Common myeloid progenitor, CD34-positive (primary cell): ENCODE data around the gene SKP1.

Experiments used
- CTCF ChIA-PET: fragments of 350-600 bp; sonication (Branson Sonifier 250); formaldehyde crosslinking; loops from one replicate; lab custom pipeline; 2021; ENCODE audit warnings: antibody characterized with exemption; lab: Charles Lee
- POLR2A ChIA-PET: fragments of 350-600 bp; sonication (Branson Sonifier 250); formaldehyde crosslinking; loops from one replicate; lab custom pipeline; 2021; ENCODE audit warnings: antibody characterized with exemption; lab: Charles Lee
- DNase-seq, 3 donors: peaks; one replicate each; pipeline versions ENCODE4 v3.0.0 to v3.0.0-alpha.2; 2013
- H3K27ac ChIP-seq, 2 experiments: 1 replicate in 1 of 2; 2 replicates in 1 of 2; pipeline ENCODE4 v1.7.0; 2013; ENCODE audit warnings: inconsistent platforms in 2 of 2, low read length in 2 of 2, mild to moderate bottlenecking in 2 of 2, low read depth in 1 of 2, moderate library complexity in 1 of 2; ENCODE audit not compliant: severe bottlenecking in 2 of 2, insufficient read depth in 1 of 2, poor library complexity in 1 of 2
- H3K27me3 ChIP-seq, 5 experiments: replicated peaks in 2 of 5; 1 replicate in 3 of 5; 2 replicates in 2 of 5; pipeline versions ENCODE4 v1.6.1 to v1.7.0; 2013; ENCODE audit warnings: low read length in 4 of 5, mild to moderate bottlenecking in 2 of 5, moderate library complexity in 2 of 5, inconsistent platforms in 1 of 5; ENCODE audit not compliant: insufficient read depth in 5 of 5, control insufficient read depth in 4 of 5
- H3K36me3 ChIP-seq, 4 experiments: 1 replicate in 2 of 4; 2 replicates in 2 of 4; pipeline versions ENCODE4 v1.6.1 to v1.7.0; 2013; ENCODE audit warnings: low read length in 3 of 4, control low read depth in 1 of 4, mild to moderate bottlenecking in 1 of 4; ENCODE audit not compliant: control insufficient read depth in 4 of 4, insufficient read depth in 4 of 4
- H3K4me1 ChIP-seq, 4 experiments: 1 replicate in 3 of 4; 2 replicates in 1 of 4; pipeline versions ENCODE4 v1.6.1 to v1.7.1; 2013; ENCODE audit warnings: low read length in 3 of 4, mild to moderate bottlenecking in 3 of 4, control low read depth in 1 of 4, inconsistent platforms in 1 of 4, moderate library complexity in 1 of 4; ENCODE audit not compliant: control insufficient read depth in 4 of 4, insufficient read depth in 4 of 4; ENCODE audit errors: control extremely low read depth in 1 of 4
- H3K4me3 ChIP-seq, 7 experiments: 1 replicate in 4 of 7; 2 replicates in 3 of 7; pipeline versions ENCODE4 v1.5.1 to v1.7.0; 2013; ENCODE audit warnings: mild to moderate bottlenecking in 7 of 7, low read length in 6 of 7, moderate library complexity in 6 of 7, inconsistent platforms in 2 of 7, low read depth in 2 of 7, control low read depth in 1 of 7; ENCODE audit not compliant: insufficient read depth in 4 of 7, control insufficient read depth in 1 of 7; ENCODE audit errors: extremely low read depth in 1 of 7
- H3K9me3 ChIP-seq, 5 experiments: 1 replicate in 4 of 5; 2 replicates in 1 of 5; pipeline versions ENCODE4 v1.6.1 to v1.7.1; 2013; ENCODE audit warnings: low read length in 4 of 5, mild to moderate bottlenecking in 2 of 5, inconsistent platforms in 1 of 5, low read depth in 1 of 5, moderate library complexity in 1 of 5; ENCODE audit not compliant: control insufficient read depth in 4 of 5, insufficient read depth in 2 of 5; ENCODE audit errors: control extremely low read depth in 1 of 5
- WGBS: methylation state at CpG from one replicate; pipeline ENCODE4 v1.1.5; 2013; ENCODE audit not compliant: insufficient coverage; 5-methylcytosine and 5-hydroxymethylcytosine counted together

SKP1 gene

GRCh38 chr5:134103998-134104654 is 72.6 kb downstream of the SKP1 start:
- Histone ChIP-seq H3K4me1 (peaks cover 0 to 8% (median 2%) of the 10 kb centered on the region in 4 experiments), H3K4me3 (no peak overlapping the region)
- no peak for DNase-seq

GRCh38 chr5:134103397-134103796 is 73.4 kb downstream of the SKP1 start:
- H3K27ac ChIP-seq: no peak overlapping the region
- ChIA-PET POLR2A (no interaction called here), CTCF (interaction anchor here (0.7 to 5.6 kb wide), 4 partner anchors 9 to 50 kb away, joined by 3 to 55 read pairs (median 20); partner anchors contain the start of gene TCF7)
- H3K36me3 ChIP-seq: no peaks in the 10 kb centered on the region
- H3K4me1 ChIP-seq: peaks cover 0 to 8% (median 2%) of the 10 kb centered on the region in 4 experiments
- no peaks in the 10 kb centered on the region for H3K27me3 ChIP-seq
- H3K9me3 ChIP-seq: no peaks in the 10 kb centered on the region
- no peak for DNase-seq
- WGBS: 93% methylated on average over 9 of the region's 9 CpGs
- no peak overlapping the region for H3K4me3 ChIP-seq

More at GRCh38 chr5:134103998-134104654, 72.6 kb downstream of the SKP1 start:
- ChIA-PET POLR2A (no interaction called here), CTCF (interaction anchor here (0.9 to 5.0 kb wide), 2 partner anchors 14 to 25 kb away, joined by 3 to 35 read pairs; no protein-coding TSS in a partner anchor)
- Histone ChIP-seq H3K27me3 (no peaks in the 10 kb centered on the region), H3K36me3 (no peaks in the 10 kb centered on the region), H3K27ac (no peak overlapping the region), H3K9me3 (no peaks in the 10 kb centered on the region)
- 96% methylated on average over 4 of the region's 11 CpGs for WGBS

GRCh38 chr5:134101686-134102439 is 74.9 kb downstream of the SKP1 start:
- WGBS: 23% methylated on average over 15 of the region's 20 CpGs
- no peak overlapping the region for H3K27ac ChIP-seq

GRCh38 chr5:134100283-134101091 is 76.3 kb downstream of the SKP1 start:
- no peak overlapping the region for H3K4me3 ChIP-seq
- POLR2A ChIA-PET: no interaction called here
- DNase-seq: no peak
- H3K27me3 ChIP-seq: peaks cover 0 to under 1% (median 0%) of the 10 kb centered on the region in 5 experiments
- WGBS: 93% methylated on average over 10 of the region's 10 CpGs
- CTCF ChIA-PET: interaction anchor here (0.7 to 5.6 kb wide), 17 partner anchors 10 to 66 kb away, joined by 3 to 55 read pairs (median 4); partner anchors contain the start of gene TCF7
- H3K27ac ChIP-seq: no peak overlapping the region
- H3K36me3 ChIP-seq: no peaks in the 10 kb centered on the region
- peaks cover 0 to 8% (median 2%) of the 10 kb centered on the region in 4 experiments for H3K4me1 ChIP-seq
- H3K9me3 ChIP-seq: no peaks in the 10 kb centered on the region

More at GRCh38 chr5:134101686-134102439, 74.9 kb downstream of the SKP1 start:
- no peaks in the 10 kb centered on the region for H3K27me3 ChIP-seq
- POLR2A ChIA-PET: no interaction called here
- no peaks in the 10 kb centered on the region for H3K36me3 ChIP-seq
- peaks cover 0 to 8% (median 2%) of the 10 kb centered on the region in 4 experiments for H3K4me1 ChIP-seq
- DNase-seq: peak; percentile 59 to 79 (median 75)
- H3K9me3 ChIP-seq: no peaks in the 10 kb centered on the region
- CTCF ChIA-PET: interaction anchor here (0.6 to 5.6 kb wide), 19 partner anchors 10 to 67 kb away, joined by 3 to 55 read pairs (median 4); partner anchors contain the start of gene TCF7
- peak overlapping the region in 1 of 7 experiments; percentile 45 for H3K4me3 ChIP-seq

- Histone ChIP-seq H3K4me3 (no peak overlapping the region), H3K4me1 (peaks cover 0 to 8% (median 2%) of the 10 kb centered on the region in 4 experiments)
Measured at GRCh38 chr5:134099939-134100282, 76.8 kb downstream of the SKP1 start.

GRCh38 chr5:134099288-134099872 is 77.4 kb downstream of the SKP1 start:
- POLR2A ChIA-PET: no interaction called here
- H3K4me1 ChIP-seq: peaks cover 0 to 7% (median 2%) of the 10 kb centered on the region in 4 experiments
- H3K27ac ChIP-seq: no peak overlapping the region
- no peaks in the 10 kb centered on the region for H3K9me3 ChIP-seq
- H3K4me3 ChIP-seq: no peak overlapping the region
- CTCF ChIA-PET: interaction anchor here (1.0 to 5.6 kb wide), 8 partner anchors 9 to 59 kb away, joined by 4 to 55 read pairs (median 6); partner anchors contain the start of gene TCF7
- peaks cover 0 to 1% (median 0%) of the 10 kb centered on the region in 5 experiments for H3K27me3 ChIP-seq
- 72% methylated on average over 9 of the region's 11 CpGs for WGBS
- H3K36me3 ChIP-seq: no peaks in the 10 kb centered on the region
- no peak for DNase-seq

More at GRCh38 chr5:134099939-134100282, 76.8 kb downstream of the SKP1 start:
- no peaks in the 10 kb centered on the region for H3K9me3 ChIP-seq
- H3K36me3 ChIP-seq: no peaks in the 10 kb centered on the region
- no peak overlapping the region for H3K27ac ChIP-seq
- POLR2A ChIA-PET: no interaction called here
- 100% methylated on average over 1 of the region's 2 CpGs for WGBS
- H3K27me3 ChIP-seq: peaks cover 0 to 1% (median 0%) of the 10 kb centered on the region in 5 experiments
- CTCF ChIA-PET: interaction anchor here (1.0 to 5.6 kb wide), 8 partner anchors 10 to 60 kb away, joined by 3 to 55 read pairs (median 5); partner anchors contain the start of gene TCF7
- no peak for DNase-seq
